Heart left ventricle (tissue), 16 donors: ENCODE data around the gene ABCA9. TPM values are rescaled to one million over a fixed set of nuclear protein-coding genes. Genes with fewer than 3 reads are reported as not detected.

Experiments
- ATAC-seq, 4 donors: fragments of 200-7000 bp; cut with Tn5 transposase; one replicate each; pipeline ENCODE4 v1.9.1; 2020 to 2022; ENCODE audit warnings: moderate library complexity in 4 of 4, mild to moderate bottlenecking in 3 of 4, moderate number of reproducible peaks in 1 of 4
- DNase-seq, 5 donors: peaks; one replicate each; pipeline ENCODE4 v3.0.0-alpha.2; 2020
- H3K27ac ChIP-seq, 12 donors: fragments of 200-600 bp; sonication (generic) in 4 of 12; one replicate each; pipeline versions ENCODE4 v1.5.0 to v1.8.0; 2016 to 2022; ENCODE audit warnings: mild to moderate bottlenecking in 2 of 12
- H3K27me3 ChIP-seq, 9 donors: fragments of 200-600 bp; sonication (generic) in 2 of 9; one replicate each; pipeline versions ENCODE4 v1.5.1 to v1.8.0; 2016 to 2022; ENCODE audit warnings: mild to moderate bottlenecking in 3 of 9
- H3K36me3 ChIP-seq, 9 donors: fragments of 200-600 bp; sonication (generic) in 2 of 9; one replicate each; pipeline versions ENCODE4 v1.5.0 to v1.8.0; 2018 to 2022; ENCODE audit warnings: mild to moderate bottlenecking in 2 of 9
- H3K4me1 ChIP-seq, 12 donors: fragments of 200-600 bp; sonication (generic) in 4 of 12; one replicate each; pipeline versions ENCODE4 v1.5.0 to v1.8.0; 2016 to 2022; ENCODE audit warnings: mild to moderate bottlenecking in 3 of 12
- H3K4me3 ChIP-seq, 12 donors: fragments of 200-600 bp; sonication (generic) in 4 of 12; one replicate each; pipeline versions ENCODE4 v1.5.0 to v1.8.0; 2017 to 2022; ENCODE audit warnings: mild to moderate bottlenecking in 9 of 12, moderate library complexity in 4 of 12
- H3K9me3 ChIP-seq, 12 donors: fragments of 200-600 bp; sonication (generic) in 4 of 12; one replicate each; pipeline versions ENCODE4 v1.5.0 to v1.8.0; 2016 to 2022; ENCODE audit warnings: mild to moderate bottlenecking in 1 of 12
- CTCF ChIP-seq, 12 donors: fragments of 200-600 bp; sonication (generic) in 4 of 12; IDR thresholded peaks; one replicate each; pipeline versions ENCODE4 v1.5.0 to v1.8.0; 2018 to 2022; ENCODE audit warnings: antibody characterized with exemption in 12 of 12, mild to moderate bottlenecking in 5 of 12
- POLR2A ChIP-seq, 2 donors: fragments of 450-650 bp; IDR thresholded peaks; one replicate each; pipeline ENCODE4 v1.6.1; 2017; ENCODE audit warnings: antibody characterized with exemption in 2 of 2, mild to moderate bottlenecking in 2 of 2, moderate library complexity in 2 of 2
- WGBS, 4 donors: extraction: QIAGEN DNeasy Blood & Tissue Kit in 2 of 4; methylation state at CpG; one replicate each; pipeline versions ENCODE4 v1.1.5 to v1.1.7; 2013 to 2018; 5-methylcytosine and 5-hydroxymethylcytosine counted together
- intact Hi-C, 10 donors: fragments of 100-400 bp; cut with DNase I; formaldehyde crosslinking; loops; one replicate each; pipeline versions ENCODE4 v1.11.1 to v1.14.2; 2022
- polyA plus RNA-seq, 2 donors: library from polyadenylated mRNA; stranded (reverse); fragments of 200-250 nt; gene quantifications; one replicate each; pipeline ENCODE4 v1.2.3, GENCODE V29; 2013
- total RNA-seq, 9 donors: library from RNA; depleted of rRNA in 2 of 9; stranded (reverse); fragments of >200 nt in 2 of 9; fragmentation: NEBNext Ultra II Directional in 3 of 9; extraction: Animal tissue kit (Norgen Biotek cat#: 25700) in 3 of 9; gene quantifications; one replicate each; pipeline versions ENCODE4 v1.1.0 to v1.2.4, GENCODE V29; 2016 to 2023
- donor health status: ischemic (EF 13 %, LVEDD 7.1; RV severe dilation, severe dysfunction).
- donor health status: healthy with polysubstance abuse.
- donor health status: DM: no; HTN: yes; CAD: no.
- donor health status: DM: no; HTN: no; CAD: no.
- donor health status: ischemic (EF 25% LVEDD 6.9; RV normal size, moderate dysfunction).
- donor health status: ischemic (EF 25% LVEDD 5.7; RV mildly dilated, moderate dysfunction).
- donor health status: healthy.
- donor health status: DM: yes; HTN: yes; CAD: no.
- donor health status: ischemic (EF 35%, LVEDD 5.7; RV mildly dilated, moderate dysfunction).
- donor health status: nonischemic (EF 11% LVEDD 7.7; RV severe dilation, severe dysfunction).
- donor health status: DM: yes; HTN: yes; CAD: no.
- donor health status: PGD.
- donor health status: ischemic (EF 29% LVEDD 5.4; RV normal size, mild dysfunction).
- donor health status: nonischemic (EF 23%, LVEDD 6.1; RV moderate dilation, normal function).

ABCA9 gene
- total and polyA plus RNA-seq, 11 donors = 2.4 to 19.9 (median 11.2) TPM

- no peak overlapping the region for H3K27ac ChIP-seq
- ATAC-seq (no peak), DNase-seq (no peak)
- peaks cover 0 to 55% (median 6%) of the 10 kb centered on the region in 9 donors for H3K36me3 ChIP-seq
- intact Hi-C loops = loop anchor here in 1 of 10 donors (10.0 kb wide), 1 partner anchor 46 kb away; no protein-coding TSS in a partner anchor
- peaks cover 0 to 19% (median 0%) of the 10 kb centered on the region in 12 donors for H3K4me1 ChIP-seq
- H3K4me3 ChIP-seq = no peak overlapping the region
- H3K27me3 ChIP-seq = no peaks in the 10 kb centered on the region
- H3K9me3 ChIP-seq = no peaks in the 10 kb centered on the region
- TF ChIP-seq CTCF (IDR thresholded peaks at IDR 0.05) (no peak), POLR2A (IDR thresholded peaks at IDR 0.05) (no peak)
- WGBS, 4 donors = 76 to 83% (median 76%) methylated on average over 4 of the region's 4 CpGs
Observed at GRCh38 chr17:69090365-69090764, 29.6 kb upstream of the ABCA9 start.

GRCh38 chr17:69088643-69089200 is 28.0 kb upstream of the ABCA9 start:
- WGBS, 4 donors = 77 to 85% (median 77%) methylated on average over 4 of the region's 4 CpGs
- no peak overlapping the region for H3K4me3 ChIP-seq
- peaks cover 0 to 16% (median 0%) of the 10 kb centered on the region in 12 donors for H3K4me1 ChIP-seq
- DNase-seq (no peak), ATAC-seq (no peak)
- no peaks in the 10 kb centered on the region for H3K9me3 ChIP-seq
- TF ChIP-seq CTCF (IDR thresholded peaks at IDR 0.05) = no peak
- TF ChIP-seq POLR2A (IDR thresholded peaks at IDR 0.05) = no peak
- intact Hi-C loops = loop anchor here in 1 of 10 donors (10.0 kb wide), 1 partner anchor 46 kb away; no protein-coding TSS in a partner anchor
- H3K36me3 ChIP-seq = peaks cover 0 to 55% (median 6%) of the 10 kb centered on the region in 9 donors
- no peak overlapping the region for H3K27ac ChIP-seq
- H3K27me3 ChIP-seq = no peaks in the 10 kb centered on the region

- 86 to 94% (median 91%) methylated on average over 1 of the region's 1 CpG for WGBS, 4 donors
- Histone ChIP-seq H3K9me3 (peaks cover 0 to 11% (median 3%) of the 10 kb centered on the region in 12 donors), H3K4me1 (no peaks in the 10 kb centered on the region), H3K4me3 (no peak overlapping the region), H3K27ac (no peak overlapping the region), H3K36me3 (peaks cover 0 to 66% (median 21%) of the 10 kb centered on the region in 9 donors), H3K27me3 (no peaks in the 10 kb centered on the region)
- TF ChIP-seq CTCF (IDR thresholded peaks at IDR 0.05) = no peak
- no peak for TF ChIP-seq POLR2A (IDR thresholded peaks at IDR 0.05)
- intact Hi-C loops = loop anchor here in 1 of 10 donors (10.0 kb wide), 1 partner anchor 48 kb away; no protein-coding TSS in a partner anchor
- DNase-seq (no peak), ATAC-seq (no peak)
Observed at GRCh38 chr17:69086641-69087040, 25.9 kb upstream of the ABCA9 start.

- DNase-seq (no peak), ATAC-seq (no peak)
- TF ChIP-seq CTCF (IDR thresholded peaks at IDR 0.05) (peak in 6 of 12 donors; percentile 9 to 27 (median 16)), POLR2A (IDR thresholded peaks at IDR 0.05) (no peak)
- 56 to 68% (median 62%) methylated on average over 13 of the region's 13 CpGs for WGBS, 4 donors
- intact Hi-C loops = loop anchor here in 1 of 10 donors (10.0 kb wide), 1 partner anchor 50 kb away; no protein-coding TSS in a partner anchor
- Histone ChIP-seq H3K4me3 (no peak overlapping the region), H3K9me3 (peaks cover 0 to 11% (median 3%) of the 10 kb centered on the region in 12 donors), H3K27ac (no peak overlapping the region), H3K4me1 (no peaks in the 10 kb centered on the region), H3K36me3 (peaks cover 0 to 82% (median 29%) of the 10 kb centered on the region in 9 donors), H3K27me3 (no peaks in the 10 kb centered on the region)
Observed at GRCh38 chr17:69084911-69085310, 24.2 kb upstream of the ABCA9 start.
